Measurements from ENCODE around the gene TM4SF1.
"Not testable (repeated sequence)": the region's sequence is repeated elsewhere in the genome, so short reads cannot be mapped to it uniquely, and the experiment has no call there.

The TM4SF1 gene

GRCh38 chr3:149337486-149337885, 40.0 kb downstream of the TM4SF1 start:
- DNase-seq: not testable (repeated sequence)

GRCh38 chr3:149336925-149337324, 40.5 kb downstream of the TM4SF1 start:
- DNase-seq: no peak

DNA sequence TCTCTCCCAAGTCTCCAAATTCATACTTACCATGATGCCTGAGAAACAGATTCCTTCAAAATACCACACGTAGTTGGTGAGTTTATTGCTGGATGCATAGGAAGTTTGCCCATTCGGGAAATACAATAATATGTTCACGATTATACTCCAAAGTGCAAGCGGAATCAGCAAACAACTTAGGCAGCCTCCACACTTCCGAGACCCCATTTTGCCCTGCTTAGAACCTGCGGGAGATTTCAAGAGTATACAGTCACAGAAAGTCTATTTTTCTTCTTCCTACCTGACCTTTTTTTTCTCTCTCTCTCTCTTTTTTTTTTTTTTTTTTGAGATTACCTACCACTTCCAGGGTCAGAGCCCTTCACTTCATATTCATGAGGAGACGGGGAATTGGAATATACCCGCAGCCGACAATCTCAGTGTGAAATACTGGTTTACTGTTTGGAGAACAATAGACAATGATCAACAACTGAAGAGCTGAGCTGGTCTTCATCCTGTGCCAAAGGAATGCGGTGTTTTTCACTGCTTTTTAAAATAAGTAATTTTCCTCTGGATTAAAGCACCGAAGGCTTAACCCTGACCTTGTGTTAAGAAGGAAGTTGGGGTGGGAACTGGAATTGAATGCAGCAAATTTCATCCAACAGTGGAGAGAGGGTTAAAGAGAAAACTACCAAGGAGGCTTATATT, 44.1 kb downstream of the TM4SF1 start, which contains the start of gene TM4SF18:
TSS of gene TM4SF18 (minus strand) at position 461 of the 684 bp plus-strand sequence. CDS start at position 207, 254 bp downstream.
- no peak for DNase-seq

DNA sequence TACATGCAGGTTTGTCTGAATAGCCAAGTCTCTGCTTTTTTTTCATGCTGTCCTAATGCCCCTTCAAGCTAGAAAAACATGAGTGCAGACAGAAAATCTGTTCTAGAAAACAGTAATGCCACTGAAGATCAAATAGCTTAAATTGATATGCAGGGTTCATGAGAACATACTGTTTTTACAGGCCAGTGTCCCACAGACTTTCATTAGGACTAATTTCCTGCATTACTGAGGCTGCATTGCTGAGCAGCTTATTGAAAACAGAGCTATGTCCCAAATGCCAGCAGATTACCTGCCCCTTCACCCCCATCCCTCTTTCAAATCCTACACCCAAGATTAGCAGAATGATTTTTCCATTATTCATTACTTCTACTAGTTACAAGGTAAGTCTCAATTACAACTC, 44.7 kb downstream of the TM4SF1 start:
- DNase-seq: no peak

GRCh38 chr3:149332227-149332765, 45.2 kb downstream of the TM4SF1 start:
- no peak for DNase-seq

- no peak for DNase-seq
Measured at GRCh38 chr3:149331396-149331795, 46.1 kb downstream of the TM4SF1 start.

DNA sequence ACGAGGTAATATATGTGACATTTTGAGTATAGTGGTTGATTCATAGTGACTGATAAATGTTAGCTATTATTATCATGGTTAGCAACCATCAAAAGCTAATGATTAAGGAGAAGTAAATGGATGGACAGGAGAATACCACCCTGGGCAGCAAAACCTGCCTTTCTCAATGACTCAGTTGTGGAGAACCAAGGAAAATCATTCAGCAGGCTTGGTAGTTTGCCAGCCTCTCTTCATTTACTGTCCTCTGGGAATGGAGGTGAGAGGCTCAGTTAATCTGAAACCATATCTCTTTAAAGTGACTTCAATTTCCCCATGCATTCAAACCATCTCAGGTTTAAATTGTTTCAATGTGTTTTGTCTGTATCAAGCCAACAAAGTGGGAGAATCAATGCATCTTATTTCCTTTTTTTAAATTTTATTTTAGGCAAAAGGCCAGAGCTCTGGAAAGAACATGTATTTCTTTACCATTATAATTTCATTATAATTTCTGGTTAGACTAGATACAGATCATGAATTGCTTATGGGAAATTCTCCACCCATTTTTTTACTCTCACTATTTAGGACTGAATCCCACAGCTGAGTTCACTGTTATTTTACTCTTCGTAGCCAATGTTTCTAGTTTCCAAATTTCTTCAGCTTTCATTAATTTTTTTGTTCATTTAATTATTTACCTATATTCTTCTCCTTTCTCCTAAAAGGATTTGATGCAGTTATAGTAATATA, 46.7 kb downstream of the TM4SF1 start:
- no peak for DNase-seq

DNA sequence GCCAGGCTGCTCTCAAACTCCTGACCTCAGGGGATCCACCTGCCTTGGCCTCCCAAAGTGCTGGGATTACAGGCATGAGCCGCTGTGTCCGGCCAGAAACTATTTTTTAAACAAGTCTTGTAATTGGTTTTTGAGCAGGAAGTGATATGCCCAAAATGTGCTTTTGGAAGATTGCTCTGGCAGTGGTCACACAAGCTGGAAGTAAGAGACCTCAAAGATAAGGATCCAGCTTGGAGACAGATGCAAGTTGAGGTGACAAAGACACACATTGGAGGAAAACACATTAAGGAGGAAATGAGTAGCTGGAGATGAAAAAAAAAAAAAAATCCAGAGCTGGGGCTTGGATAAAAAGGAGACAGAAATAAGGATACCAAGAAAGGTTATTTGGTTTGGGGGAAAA, 50.3 kb downstream of the TM4SF1 start:
- no peak for DNase-seq

DNA sequence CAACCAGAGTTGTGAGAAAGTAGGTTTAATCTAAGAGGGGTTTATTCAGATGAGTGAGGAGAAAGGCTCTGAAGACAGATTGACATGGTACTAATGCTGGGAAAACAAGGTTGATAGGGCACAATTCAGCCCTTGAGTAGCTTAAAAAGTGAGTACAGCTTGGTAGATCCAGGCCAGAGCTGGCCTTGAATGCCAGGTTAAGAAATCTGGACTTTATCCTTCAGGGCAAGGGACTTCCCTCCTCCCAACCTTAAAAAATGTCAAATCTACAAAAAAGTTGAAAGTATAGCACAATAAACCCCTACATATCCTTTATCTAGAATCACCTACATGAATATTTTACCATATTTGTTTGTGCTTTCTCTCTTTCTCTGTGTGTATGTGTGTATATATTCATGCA, 51.9 kb downstream of the TM4SF1 start:
- DNase-seq: no peak

GRCh38 chr3:149324332-149324731, 53.1 kb downstream of the TM4SF1 start:
- DNase-seq: no peak

GRCh38 chr3:149321640-149322039, 55.8 kb downstream of the TM4SF1 start:
- no peak for DNase-seq

DNA sequence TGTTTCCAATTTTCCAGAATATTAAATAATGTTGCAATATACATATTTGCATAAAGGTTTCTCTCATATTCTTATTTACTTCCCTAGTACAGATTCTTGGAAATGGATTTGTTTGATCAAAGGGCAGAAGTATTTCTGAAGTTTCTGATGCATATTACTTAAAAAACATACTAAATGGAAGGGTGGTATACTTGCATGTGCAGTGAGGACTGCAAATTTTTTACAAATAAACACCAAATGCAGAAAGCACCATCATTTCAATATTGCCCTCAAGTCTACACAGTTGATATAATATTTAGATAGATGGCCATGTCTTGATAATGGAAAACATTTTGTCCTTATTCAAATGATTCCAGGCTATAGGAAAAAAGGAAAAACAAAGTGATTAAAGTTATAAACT, 56.3 kb downstream of the TM4SF1 start:
- DNase-seq: no peak

DNA sequence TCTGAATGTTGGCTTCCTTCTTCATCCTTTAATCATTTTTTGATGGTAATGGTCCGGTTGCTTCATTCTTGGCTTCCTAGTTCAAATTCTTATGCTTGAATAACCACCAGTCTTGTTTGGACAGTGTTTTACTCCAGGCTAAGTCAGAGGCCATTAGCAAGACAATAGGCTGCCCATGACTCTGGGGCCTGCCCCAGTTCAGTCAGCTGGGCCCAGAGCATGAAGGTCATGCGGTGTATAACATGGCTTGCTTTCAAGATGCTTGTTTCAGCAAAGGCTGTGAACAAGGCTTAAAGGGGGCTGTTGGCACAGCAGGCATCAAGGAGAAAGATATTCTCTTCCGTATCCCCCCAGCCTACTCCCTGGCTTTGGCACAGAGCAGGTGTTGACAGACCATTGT, 57.7 kb downstream of the TM4SF1 start:
- no peak for DNase-seq

Measured in SIG-M5 (cell line).